ENCODE data around the gene BMPR1A.
A peak's percentile ranks its signal among the peaks of the same experiment; 100 is the strongest.

- TF ChIP-seq CTCF (IDR thresholded peaks at IDR 0.05) (peak in 2 of 4 donors; percentile 5 to 27), POLR2A (IDR thresholded peaks at IDR 0.05) (no peak)
These were observed 924 bp downstream of the BMPR1A start for GRCh38 chr10:86757113-86757972.

Data from right lobe of liver (tissue), 4 donors.